HFFc6 (cell line): Measurements from ENCODE around the gene ACOT13. TPM values are rescaled to one million over a fixed set of nuclear protein-coding genes. Genes with fewer than 3 reads are reported as not detected.
"Not testable (repeated sequence)": the region's sequence is repeated elsewhere in the genome, so short reads cannot be mapped to it uniquely, and the experiment has no call there.

Source experiments
- DNase-seq: peaks from one replicate; pipeline ENCODE4 v3.0.0-alpha.2; 2018
- H3K27ac Mint-ChIP-seq: 2 replicates; pipeline ENCODE4 v1.8.0; 2020; ENCODE audit warnings: mild to moderate bottlenecking, mixed read lengths
- H3K27me3 Mint-ChIP-seq: 2 replicates; pipeline ENCODE4 v1.8.0; 2021; ENCODE audit warnings: mild to moderate bottlenecking, moderate library complexity, mixed read lengths; ENCODE audit not compliant: insufficient read depth
- H3K36me3 Mint-ChIP-seq: 2 replicates; pipeline ENCODE4 v1.8.0; 2021; ENCODE audit warnings: low read depth, mixed read lengths
- H3K4me1 Mint-ChIP-seq: 2 replicates; pipeline ENCODE4 v1.8.0; 2020; ENCODE audit warnings: low read depth, mixed read lengths
- H3K4me3 Mint-ChIP-seq: 2 replicates; pipeline ENCODE4 v1.8.0; 2020; ENCODE audit warnings: mild to moderate bottlenecking, moderate library complexity, mixed read lengths
- H3K9me3 Mint-ChIP-seq: 2 replicates; pipeline ENCODE4 v1.8.0; 2020; ENCODE audit warnings: mild to moderate bottlenecking, mixed read lengths
- CTCF ChIP-seq: fragments of 200-600 bp; sonication (generic); IDR thresholded peaks from 2 replicates; pipeline ENCODE4 v1.5.0; 2021; ENCODE audit warnings: antibody characterized with exemption, mild to moderate bottlenecking
- total RNA-seq, 6 experiments: library from RNA; stranded (reverse); fragmentation: NEBNext Ultra II Directional; extraction: Animal tissue kit (Norgen Biotek cat#: 25700); gene quantifications; 2 replicates in 1 of 6; 3 replicates in 5 of 6; pipeline ENCODE4 v1.2.3, GENCODE V29; 2021

The ACOT13 gene
- total RNA-seq, 6 experiments from 2014 or later = 18.7 to 21.9 (median 19.8) TPM

GRCh38 chr6:24630856-24631505 lies 35.9 kb upstream of the ACOT13 start:
- no peak for TF ChIP-seq CTCF
- Mint-ChIP-seq H3K4me3 (no peak overlapping the region), H3K4me1 (no peaks in the 10 kb centered on the region), H3K36me3 (no peaks in the 10 kb centered on the region), H3K27me3 (peaks cover 21% of the 10 kb centered on the region), H3K9me3 (no peaks in the 10 kb centered on the region), H3K27ac (no peak overlapping the region)
- no peak for DNase-seq

GRCh38 chr6:24631671-24632070 lies 35.2 kb upstream of the ACOT13 start:
- no peak overlapping the region for H3K27ac Mint-ChIP-seq
- H3K4me1 Mint-ChIP-seq = no peaks in the 10 kb centered on the region
- H3K36me3 Mint-ChIP-seq = no peaks in the 10 kb centered on the region
- H3K4me3 Mint-ChIP-seq = no peak overlapping the region
- no peak for DNase-seq
- no peaks in the 10 kb centered on the region for H3K9me3 Mint-ChIP-seq
- H3K27me3 Mint-ChIP-seq = peaks cover 15% of the 10 kb centered on the region
- no peak for TF ChIP-seq CTCF

GRCh38 chr6:24632573-24632972 lies 34.3 kb upstream of the ACOT13 start:
- H3K9me3 Mint-ChIP-seq = no peaks in the 10 kb centered on the region
- H3K4me3 Mint-ChIP-seq = no peak overlapping the region
- H3K4me1 Mint-ChIP-seq = no peaks in the 10 kb centered on the region
- no peak overlapping the region for H3K27ac Mint-ChIP-seq
- no peaks in the 10 kb centered on the region for H3K36me3 Mint-ChIP-seq
- DNase-seq = no peak
- H3K27me3 Mint-ChIP-seq = peaks cover 11% of the 10 kb centered on the region
- TF ChIP-seq CTCF = no peak

GRCh38 chr6:24636681-24637080 lies 30.2 kb upstream of the ACOT13 start:
- H3K27me3 Mint-ChIP-seq = peaks cover 10% of the 10 kb centered on the region
- TF ChIP-seq CTCF = no peak
- H3K9me3 Mint-ChIP-seq = no peaks in the 10 kb centered on the region; the same call in 1 of the 2 replicates
- no peaks in the 10 kb centered on the region for H3K36me3 Mint-ChIP-seq
- H3K4me3 Mint-ChIP-seq = no peak overlapping the region
- no peak overlapping the region for H3K27ac Mint-ChIP-seq
- DNase-seq = no peak
- no peaks in the 10 kb centered on the region for H3K4me1 Mint-ChIP-seq

- peaks cover 9% of the 10 kb centered on the region for H3K27me3 Mint-ChIP-seq
- no peak overlapping the region for H3K27ac Mint-ChIP-seq
- no peaks in the 10 kb centered on the region for H3K36me3 Mint-ChIP-seq
- peaks cover 2% of the 10 kb centered on the region for H3K4me1 Mint-ChIP-seq
- no peaks in the 10 kb centered on the region; the same call in 1 of the 2 replicates for H3K9me3 Mint-ChIP-seq
- no peak for TF ChIP-seq CTCF
- H3K4me3 Mint-ChIP-seq = no peak overlapping the region
- no peak for DNase-seq
Observed at GRCh38 chr6:24640166-24640565, 26.7 kb upstream of the ACOT13 start.

DNA sequence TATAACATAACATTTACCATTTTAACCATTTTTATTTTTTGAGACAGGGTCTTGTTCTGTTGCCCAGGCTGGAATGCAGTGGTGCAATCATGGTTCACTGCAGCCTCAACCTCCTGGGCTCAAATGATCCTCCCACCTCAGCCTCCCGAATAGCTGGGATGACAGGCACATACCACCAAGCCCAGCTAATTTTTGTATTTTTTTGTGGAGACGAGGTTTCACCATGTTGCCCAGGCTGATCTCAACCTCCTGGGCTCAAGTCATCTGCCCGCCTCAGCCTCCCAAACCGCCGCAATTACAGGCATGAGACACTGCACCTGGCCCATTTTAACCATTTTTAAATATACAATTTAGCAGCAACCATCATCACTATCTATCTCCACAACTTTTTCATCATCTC lies 26.2 kb upstream of the ACOT13 start:
- H3K27me3 Mint-ChIP-seq = peaks cover 11% of the 10 kb centered on the region
- not testable (repeated sequence) for DNase-seq, H3K4me1 Mint-ChIP-seq, H3K36me3 Mint-ChIP-seq, H3K27ac Mint-ChIP-seq, H3K9me3 Mint-ChIP-seq, H3K4me3 Mint-ChIP-seq
